ENCODE data around the gene INSIG2.

The INSIG2 gene

DNA sequence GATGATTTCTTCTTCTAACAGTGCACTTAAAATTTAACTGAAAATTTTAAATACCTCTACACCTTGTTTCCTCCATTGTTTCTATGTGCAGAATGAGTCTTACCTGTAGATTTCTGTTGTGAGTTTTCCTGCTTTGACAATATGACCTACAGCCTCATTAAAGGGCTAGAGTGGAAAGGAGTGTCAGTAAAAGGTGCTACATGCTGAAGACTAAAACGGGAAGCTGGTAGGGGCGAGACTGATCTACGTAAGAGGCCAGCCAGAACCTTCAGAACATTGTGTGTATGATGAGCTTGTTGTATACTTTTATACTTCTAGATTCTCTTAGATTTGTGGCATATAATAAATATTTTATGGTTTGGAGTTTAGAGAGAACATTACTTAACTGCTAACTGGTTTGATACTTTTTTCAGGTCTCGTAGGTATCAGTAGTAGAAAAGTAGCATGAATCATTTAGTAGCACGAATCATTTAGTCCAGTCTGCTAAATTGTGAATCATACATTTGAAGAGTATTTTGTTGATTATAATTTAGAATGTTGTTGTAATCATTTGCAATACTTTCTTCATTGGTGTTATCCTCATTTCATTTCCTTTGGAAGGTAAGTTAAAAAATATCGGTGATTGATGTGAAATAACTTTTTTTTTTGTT is 14.3 kb downstream of the INSIG2 start:
- DNase-seq (ENCODE audit: low read depth): no peak

DNA sequence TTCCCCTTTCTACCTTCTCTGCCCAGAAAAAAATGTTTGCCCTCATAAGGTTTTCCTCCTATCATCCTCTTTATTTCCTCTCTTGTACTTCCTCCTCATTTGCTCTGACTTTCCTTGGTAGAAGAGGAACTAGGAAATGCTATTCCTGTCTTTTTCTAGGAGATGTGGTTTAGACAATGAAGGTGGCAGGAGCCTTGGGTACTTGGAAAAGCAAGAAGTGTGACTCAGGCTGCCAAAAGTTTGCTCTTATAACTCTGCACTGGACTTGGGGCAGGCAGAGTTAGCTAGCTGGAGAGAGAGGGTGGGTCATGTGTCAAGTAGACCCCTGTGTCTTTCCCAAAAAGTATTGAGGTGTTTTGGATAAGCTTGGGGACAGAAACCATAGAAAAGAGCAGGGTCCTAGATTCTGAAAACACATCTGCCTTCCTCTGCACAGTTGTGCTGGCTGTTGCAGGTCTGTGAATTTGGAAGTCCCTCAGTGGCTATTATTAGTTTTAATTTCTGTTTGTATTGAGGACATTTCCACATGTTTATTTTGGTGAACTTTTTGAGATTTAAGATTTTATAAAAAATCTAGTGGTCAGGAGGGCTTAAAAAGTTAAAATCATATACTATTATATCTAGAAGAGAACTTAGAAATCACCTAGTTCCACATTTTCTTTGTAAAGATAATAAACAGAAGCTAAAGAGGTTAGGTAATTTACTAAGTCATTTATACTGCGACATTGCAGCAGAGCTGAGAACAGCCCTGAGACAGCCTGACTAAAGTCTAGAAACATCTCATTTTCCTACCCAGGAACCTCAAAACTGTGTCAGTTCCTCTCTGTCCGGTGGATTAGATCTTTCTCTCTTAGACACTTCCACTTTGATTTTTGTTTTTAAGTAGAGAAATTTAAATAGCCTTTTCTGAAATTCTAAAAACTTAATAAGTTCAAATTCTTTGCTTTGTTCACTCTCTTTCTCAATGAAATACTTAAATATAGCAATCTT is 16.0 kb downstream of the INSIG2 start:
- no peak for DNase-seq (ENCODE audit: low read depth)

DNA sequence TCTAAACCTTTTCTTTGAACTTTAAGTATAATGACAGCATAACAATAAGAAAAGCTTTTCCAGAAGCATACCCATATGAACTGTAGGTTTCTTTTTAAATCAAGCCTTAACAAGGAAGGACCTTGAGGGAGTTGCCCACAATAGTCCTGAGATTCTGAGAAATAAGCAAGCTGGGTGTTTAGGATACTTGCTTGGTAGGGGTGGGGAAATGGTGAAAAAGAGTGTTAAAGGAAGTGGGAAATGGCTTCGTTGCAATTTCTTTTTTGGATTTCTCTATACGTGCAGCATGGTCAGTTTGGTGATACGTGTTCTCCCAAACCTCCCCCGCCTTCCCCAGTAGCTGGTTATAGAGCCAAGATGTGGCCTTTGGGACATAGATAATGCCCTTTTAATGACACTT is 17.2 kb downstream of the INSIG2 start:
- DNase-seq (ENCODE audit: low read depth): no peak

DNA sequence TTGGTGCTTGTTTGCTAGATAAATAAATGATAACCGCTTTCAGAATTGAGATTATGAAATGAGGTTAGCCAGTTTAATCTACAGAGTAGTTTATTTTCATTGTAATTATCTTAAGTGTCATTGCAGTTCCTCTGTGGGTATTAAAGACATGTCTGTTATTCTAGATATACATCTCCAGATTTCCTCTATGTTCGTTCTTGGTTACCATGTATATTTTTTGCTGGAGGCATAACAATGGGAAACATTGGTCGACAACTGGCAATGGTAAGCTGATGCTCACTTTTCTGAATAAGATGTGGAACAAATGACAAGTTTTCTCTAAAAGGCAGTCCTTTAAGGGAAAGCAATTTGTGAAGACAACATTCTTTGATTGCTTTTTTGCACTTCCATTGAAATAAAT is 18.7 kb downstream of the INSIG2 start:
- no peak for DNase-seq (ENCODE audit: low read depth)

DNA sequence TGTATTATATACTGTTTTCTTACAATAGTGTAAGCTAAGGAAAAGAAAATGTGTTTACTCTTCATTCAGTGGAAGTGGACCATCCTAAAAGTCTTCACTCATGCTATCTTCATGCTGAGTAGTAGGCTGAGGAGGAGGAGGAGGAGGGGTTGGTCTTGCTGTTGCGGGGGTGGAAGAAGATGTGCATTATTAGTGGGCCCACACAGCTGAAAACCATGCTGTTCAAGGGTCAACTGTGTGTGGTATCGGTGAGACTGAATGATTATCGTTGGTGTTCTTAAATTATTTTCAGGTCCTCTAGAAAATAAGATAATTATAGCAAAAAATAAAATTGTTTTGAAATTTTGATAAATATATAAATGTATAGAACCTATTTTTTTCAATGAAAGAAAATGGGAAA is 22.0 kb downstream of the INSIG2 start:
- DNase-seq (ENCODE audit: low read depth): no peak

DNA sequence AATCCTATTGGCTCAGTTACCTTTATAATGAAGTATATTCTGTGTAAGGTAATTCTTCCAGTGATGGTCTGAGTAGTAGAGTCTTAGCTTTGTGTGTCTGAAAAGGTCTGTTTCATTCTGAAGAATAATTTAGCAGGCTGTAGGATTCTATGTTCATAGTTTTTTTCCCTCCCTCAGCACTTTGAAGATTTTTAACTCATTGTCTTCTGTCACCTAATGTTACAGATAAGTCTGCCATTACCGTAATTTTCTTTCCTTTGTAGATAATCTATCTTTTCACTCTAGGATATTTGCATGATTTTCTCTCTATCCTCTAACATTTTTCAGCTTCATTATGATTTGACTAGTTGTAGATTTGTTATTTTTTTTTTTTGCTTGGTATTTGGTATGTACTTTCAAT is 22.7 kb downstream of the INSIG2 start:
- no peak for DNase-seq (ENCODE audit: low read depth)

DNA sequence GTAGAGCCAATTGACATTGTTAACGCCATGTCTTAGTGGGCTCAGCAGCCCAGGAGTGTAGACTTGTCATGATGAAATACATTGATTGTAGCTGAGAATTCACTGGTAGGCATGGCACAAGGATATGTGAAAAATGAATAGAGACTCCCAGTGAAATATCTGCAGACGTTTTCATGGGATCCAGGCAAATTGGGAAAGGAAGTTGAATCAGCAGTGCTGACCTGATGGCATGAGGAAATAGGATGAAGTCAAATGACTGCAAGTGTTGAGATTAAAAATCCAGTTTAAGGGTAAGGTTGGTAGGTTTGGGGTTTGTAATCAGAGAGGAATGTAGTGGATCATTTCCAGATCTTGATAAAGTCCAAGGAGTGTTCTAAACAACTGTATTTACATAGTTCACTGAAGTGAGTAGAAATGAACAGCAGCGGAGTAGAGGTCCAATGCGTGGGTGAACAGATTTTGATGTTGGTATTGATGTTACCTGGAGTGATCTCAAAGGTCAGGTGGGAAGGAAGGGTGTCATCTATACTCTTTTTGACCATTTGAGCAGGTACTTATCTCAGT is 24.6 kb downstream of the INSIG2 start:
- no peak for DNase-seq (ENCODE audit: low read depth)

DNA sequence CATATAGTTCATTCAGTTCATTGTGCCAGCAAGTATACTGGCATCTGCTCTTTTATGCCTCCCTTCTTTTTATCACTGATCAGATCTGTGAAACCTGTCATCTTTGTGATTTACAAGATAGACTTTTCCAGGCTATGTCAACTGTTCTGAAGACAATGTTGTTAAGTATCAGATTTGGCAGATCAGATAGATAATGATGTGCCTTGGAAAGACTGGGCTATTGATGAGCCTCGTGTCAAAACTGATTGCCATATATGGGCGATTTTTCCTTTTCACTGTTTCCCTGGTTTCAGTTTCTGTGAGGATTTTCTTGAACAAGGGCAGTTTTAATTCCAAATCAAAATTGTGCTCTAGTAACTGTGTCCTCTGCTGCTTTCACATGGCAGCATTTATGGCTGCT is 26.6 kb downstream of the INSIG2 start:
- no peak for DNase-seq (ENCODE audit: low read depth)

DNA sequence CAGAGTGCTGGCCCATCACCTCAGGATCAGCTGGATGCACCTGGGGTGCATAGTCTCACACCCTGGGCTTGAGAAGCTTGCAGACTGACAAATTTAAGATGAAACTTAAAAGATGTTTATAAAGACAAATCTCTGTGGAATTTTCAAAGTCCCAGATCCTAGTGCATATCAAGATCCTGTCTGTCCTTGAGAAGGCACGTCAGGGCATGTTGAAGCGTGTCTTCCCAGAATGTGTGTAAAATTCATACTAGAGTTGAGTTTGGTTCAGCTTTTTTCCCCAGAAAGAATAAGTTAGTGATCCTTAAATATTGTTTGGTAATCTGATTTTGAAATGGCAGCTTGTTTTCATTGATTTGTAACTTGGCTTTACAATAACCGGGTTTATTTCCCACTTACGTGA is 27.5 kb downstream of the INSIG2 start:
- no peak for DNase-seq (ENCODE audit: low read depth)

DNA sequence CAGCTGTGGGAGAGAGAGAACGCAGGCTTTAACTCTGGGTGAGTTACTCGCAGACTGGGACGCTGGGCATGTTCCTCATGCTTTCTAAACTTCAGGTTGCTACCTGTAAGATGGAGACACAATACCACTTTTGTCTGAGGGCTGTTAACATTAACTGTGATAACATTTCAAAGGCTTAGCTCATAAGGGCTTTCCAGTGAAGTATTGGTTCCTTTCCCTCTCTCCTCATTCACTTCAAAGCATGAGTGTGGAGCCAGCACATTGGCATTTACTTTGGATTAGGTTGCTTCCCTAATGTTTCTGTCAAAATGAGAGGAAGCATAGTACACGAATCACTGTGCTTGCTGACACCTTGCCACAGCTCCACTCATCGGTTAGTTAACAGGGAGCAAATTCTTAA is 30.2 kb downstream of the INSIG2 start:
- no peak for DNase-seq (ENCODE audit: low read depth)

DNA sequence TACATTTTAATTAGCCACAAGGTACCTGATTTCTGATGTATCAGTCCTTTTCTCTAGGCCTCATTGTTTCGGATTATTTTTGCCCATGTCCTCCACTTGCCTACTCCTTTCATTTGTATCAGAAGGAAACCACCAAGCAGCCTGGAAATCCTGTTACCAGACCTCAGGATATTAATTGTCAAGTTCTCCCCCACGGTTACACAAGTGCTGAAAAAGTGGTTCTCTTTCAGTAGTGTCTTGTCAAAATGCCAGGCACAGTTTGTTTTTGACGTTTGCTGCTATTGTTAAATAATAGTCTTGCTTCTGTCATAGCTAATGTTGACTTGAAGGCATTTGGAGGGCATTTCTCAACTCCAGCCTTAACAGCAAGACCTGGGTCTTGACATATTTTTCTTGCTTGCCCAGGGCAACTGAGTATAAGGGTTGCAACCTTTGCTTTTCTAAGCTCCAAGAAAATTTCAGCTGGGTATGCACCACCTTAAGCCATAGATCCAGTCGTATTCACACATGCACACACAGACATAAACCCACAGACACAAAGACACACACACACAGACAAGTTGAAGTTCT is 31.0 kb downstream of the INSIG2 start:
- DNase-seq (ENCODE audit: low read depth): no peak

DNA sequence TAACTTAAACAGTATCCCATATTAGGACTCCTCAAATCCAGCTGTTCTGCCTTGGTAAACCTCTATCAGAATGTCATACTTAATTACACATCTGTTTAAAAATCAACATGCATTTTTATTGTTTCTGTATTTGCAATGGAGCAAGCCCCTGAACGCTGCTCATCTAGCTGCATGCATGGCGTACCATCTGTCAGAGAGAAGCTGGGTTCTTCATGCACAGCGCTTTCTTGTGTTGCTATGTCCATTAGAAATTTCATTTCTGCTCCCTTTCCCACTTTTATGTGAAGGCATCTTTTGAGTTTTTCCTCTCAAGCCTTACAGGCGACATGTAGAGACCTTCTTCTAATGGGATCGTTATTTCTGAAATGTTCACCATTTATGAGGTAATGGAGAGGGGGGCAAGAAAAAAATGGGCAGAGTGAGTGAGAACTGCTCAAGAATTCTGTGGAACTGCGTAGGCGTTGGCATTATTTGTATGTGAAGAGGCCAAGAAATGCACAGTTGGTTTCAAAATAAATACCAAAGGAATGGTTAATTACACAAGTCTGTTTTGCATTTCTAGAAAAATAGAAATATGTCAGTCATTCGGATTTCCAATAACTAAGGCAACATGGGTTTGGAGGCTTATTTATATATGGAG is 31.6 kb downstream of the INSIG2 start:
- no peak for DNase-seq (ENCODE audit: low read depth)

DNA sequence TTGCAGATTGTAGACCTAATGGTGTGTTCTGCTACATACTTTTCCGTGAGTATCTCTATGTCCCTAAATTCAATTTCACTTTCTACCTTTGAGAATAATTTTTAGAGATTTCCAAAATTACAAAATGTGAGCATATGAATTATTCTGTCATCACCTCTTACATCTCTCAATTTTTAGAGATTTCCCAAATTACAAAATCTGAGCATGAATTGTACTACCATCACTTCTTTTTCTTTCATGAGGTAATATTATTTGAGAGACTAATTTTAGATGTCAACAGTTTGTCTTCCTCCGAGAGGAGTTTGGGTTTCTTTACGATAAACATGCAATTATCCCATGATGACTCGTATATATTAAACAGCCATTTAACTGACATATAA is 32.1 kb downstream of the INSIG2 start:
- no peak for DNase-seq (ENCODE audit: low read depth)

DNA sequence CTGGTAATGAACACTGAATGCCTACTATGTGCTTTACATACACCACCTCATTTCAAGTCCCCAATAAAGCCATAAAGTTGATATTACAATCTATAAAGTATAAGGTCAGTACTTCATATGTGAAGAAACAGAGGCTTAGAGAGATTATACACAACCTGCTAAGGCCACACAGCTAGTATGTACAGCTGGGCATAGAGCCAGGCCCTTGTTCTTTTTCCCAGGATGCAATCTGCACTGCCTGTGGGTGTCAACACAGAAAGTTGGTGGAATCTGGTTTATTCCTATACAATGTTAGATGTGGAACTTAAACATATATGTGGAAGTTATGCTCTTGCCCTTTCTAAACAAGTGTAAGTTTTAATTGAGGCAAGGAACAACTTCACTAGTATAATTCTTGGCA is 32.8 kb downstream of the INSIG2 start:
- no peak for DNase-seq (ENCODE audit: low read depth)

DNA sequence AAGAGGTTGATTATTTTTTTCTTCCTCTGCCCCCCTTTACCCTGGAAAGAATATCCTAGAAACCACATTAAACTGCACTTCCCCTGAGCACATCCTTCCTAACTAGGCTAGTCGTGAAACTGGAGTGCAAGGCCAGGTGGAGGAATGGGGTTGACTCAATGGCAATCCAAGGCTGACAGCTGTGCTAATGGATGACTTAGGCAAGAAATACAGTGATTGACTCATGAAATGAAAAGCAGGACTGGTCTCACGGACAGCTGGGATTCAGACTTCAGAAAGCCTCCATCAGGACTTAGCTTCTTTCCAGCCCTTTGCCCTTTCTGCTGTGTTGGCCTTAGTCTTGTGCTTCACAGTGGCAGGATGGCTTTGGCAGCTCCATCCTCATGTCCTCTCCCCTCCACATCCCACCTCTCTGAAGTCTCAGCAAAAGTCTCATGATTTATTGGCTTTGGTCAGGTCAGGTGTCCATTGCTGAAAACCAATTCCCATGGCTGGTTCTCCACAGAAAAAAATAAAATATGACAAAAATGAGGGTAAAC is 33.8 kb downstream of the INSIG2 start:
- DNase-seq (ENCODE audit: low read depth): no peak

DNA sequence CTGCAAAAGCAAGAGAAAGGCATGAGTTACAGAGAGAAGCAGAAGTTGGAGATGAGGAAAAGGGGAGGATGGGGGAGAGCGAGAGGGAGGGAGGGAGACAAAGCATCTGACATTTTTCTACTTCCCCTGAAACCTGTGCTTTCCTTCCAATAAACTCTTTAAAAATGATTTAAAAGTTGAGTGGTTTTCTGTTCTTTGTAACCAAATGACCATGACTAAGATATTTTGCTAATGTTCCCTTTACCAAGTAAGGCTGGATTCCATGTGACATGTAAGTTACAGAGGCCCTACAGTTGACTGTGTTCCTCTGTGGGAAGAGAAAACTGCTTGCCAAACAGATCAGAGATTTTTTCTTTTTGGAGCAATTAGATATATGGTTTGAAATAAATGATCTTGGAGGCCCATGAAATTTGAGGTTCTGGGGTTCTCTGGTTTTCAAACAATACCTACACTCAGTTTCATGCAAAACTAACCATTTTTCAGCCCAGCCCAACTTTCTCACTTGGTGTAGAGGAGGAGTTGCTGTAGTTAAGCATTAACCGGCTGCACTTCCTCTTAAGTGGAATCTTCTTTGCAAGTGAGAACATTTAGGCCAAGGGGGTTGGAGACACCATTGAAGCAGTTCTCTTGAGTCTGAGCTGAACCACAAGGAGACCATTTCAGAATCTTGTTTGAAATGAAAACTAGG is 34.5 kb downstream of the INSIG2 start:
- DNase-seq (ENCODE audit: low read depth): no peak

DNA sequence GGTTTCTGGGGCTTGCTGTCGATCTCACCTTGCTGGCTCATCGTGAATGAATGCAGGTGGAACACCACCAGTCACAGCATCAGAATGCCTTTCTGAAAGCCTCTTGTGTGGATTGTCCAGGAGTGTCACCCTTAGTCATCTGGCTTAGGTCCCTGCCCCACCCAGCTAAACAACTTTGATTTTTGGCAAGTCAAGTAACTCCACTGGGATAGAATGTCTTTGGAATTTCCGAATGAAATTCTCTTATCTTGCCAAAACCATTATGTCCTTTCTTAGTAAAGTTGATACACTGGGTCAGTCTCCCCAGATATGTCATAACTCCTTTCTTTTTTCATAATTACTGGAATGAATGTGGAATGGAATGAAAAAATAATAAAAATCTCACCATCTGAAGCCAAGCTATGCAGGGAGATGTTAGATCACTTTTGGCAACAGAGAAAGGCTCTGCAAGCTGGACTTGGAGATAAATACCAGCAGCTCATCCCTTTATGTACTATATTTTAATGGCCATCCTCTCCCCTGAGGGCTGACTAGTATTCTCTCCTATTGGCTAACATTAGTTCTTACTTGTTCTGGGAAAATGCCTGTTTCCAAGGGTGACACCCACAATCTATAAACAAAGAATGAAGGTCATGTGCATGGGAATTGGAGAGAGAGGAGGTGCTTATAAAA is 35.4 kb downstream of the INSIG2 start:
- DNase-seq (ENCODE audit: low read depth): no peak

DNA sequence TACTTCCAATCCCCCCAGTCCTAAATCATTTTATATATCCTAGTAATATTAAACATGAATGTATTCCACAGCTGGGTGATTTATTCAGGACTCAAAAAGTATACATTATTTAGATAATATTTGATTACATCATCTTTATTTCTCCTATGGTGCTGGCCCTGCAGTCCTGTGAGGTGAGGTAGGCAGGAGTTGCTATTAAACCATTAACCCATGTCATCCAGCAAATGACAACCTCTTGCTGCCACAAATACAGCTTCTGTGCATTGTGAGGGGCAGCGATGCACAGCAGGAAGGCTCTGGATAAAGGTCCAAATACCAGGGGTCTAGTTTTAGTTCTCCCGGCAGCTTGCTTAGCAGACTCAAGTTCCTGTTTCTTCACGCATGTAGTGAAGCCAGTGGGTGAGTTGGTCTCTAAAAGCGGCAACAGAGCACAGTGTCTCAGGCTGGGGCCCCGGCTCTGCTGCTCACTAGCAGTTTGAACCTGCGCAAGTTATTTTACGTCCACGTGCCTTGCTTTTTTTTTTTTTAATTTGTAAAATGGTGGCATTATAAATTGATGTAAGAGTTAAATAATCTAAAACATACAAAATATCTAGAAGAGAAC is 36.1 kb downstream of the INSIG2 start:
- DNase-seq (ENCODE audit: low read depth): no peak

DNA sequence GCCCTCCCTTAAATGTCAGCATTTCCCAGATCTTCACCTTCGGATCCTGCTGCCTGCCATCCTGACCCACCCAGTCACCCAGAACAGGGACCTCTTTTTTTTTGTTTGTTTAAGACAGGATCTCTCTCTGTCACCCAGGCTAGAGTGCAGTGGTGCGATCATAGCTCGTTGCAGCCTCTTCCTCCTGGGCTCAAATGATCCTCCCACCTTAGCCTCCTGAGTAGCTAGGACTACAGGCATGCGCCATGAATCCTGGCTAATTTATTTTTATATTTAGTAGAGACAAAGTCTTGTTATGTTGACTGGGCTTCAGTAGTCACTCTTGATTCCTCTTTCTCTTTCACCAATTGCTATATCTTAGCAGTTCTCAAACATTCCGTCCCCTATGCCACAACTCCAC is 39.0 kb downstream of the INSIG2 start:
- no peak for DNase-seq (ENCODE audit: low read depth)

DNA sequence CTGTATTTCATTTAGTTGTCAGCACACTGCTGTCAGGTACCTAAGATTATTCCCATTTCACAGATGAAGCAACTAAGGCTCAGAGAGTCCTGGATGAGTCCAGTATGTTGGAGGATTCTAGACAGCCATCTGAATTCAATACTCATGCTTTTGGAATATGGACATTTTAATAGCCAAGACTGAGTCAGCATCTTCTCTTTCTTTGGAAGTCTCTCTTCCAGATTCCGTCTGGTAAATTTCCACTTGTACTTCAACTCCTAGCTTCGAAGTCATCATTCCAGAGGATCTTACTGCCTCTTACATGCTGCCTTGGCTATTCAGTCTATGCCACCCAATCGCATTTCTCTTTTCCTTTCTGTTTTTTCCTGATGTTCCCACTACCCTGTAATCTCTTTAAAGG is 40.6 kb downstream of the INSIG2 start:
- no peak for DNase-seq (ENCODE audit: low read depth)

DNA sequence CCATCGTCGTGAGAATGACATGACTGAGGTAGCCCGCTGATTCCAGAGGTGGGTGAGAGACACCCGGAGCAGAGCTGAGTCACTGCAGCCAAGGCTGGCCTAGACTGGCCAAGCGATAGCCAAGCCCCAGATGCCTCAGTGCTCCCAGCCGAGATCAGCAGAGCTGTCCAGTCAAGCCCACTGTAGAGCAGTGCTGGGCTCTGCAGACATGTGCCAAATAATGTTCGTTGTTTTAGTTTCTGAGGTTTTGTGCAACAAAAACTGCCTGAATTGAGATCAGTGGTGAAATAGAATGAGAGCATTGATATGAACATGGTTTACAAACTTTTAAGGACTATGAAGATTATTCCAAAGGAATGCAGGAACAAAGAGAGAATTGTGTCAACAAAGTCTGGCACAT is 42.1 kb downstream of the INSIG2 start:
- no peak for DNase-seq (ENCODE audit: low read depth)
